Activated CD8-positive, alpha-beta T cell treated with anti-CD3 and anti-CD28 coated beads for 36 hours (primary cell): ENCODE results near the gene ABCC8. TPM values are rescaled to one million over a fixed set of nuclear protein-coding genes. Genes with fewer than 3 reads are reported as not detected.

Source experiments
- ATAC-seq: fragments of 200-7000 bp; cut with Tn5 transposase; one replicate; pipeline ENCODE4 v1.10.0; 2021; ENCODE audit warnings: mild to moderate bottlenecking, moderate library complexity
- CTCF ChIA-PET: fragments of 350-600 bp; sonication (Branson Sonifier 250); formaldehyde crosslinking; loops from one replicate; lab custom pipeline; 2021; ENCODE audit warnings: antibody characterized with exemption; lab: Charles Lee
- POLR2A ChIA-PET: fragments of 350-600 bp; sonication (Branson Sonifier 250); formaldehyde crosslinking; loops from one replicate; lab custom pipeline; 2021; ENCODE audit warnings: antibody characterized with exemption; lab: Charles Lee
- DNase-seq: peaks from one replicate; pipeline ENCODE4 v3.0.0-alpha.2; 2020
- H3K27ac Mint-ChIP-seq: one replicate; pipeline ENCODE4 v1.8.0; 2021; ENCODE audit warnings: mild to moderate bottlenecking, mixed read lengths
- H3K27me3 Mint-ChIP-seq: one replicate; pipeline ENCODE4 v1.8.0; 2021; ENCODE audit warnings: mixed read lengths
- H3K36me3 Mint-ChIP-seq: one replicate; pipeline ENCODE4 v1.8.0; 2021; ENCODE audit warnings: low read depth, mixed read lengths
- H3K4me1 Mint-ChIP-seq: one replicate; pipeline ENCODE4 v1.8.0; 2021; ENCODE audit warnings: low read depth, mixed read lengths
- H3K4me3 Mint-ChIP-seq: one replicate; pipeline ENCODE4 v1.8.0; 2021; ENCODE audit warnings: mild to moderate bottlenecking, moderate library complexity, mixed read lengths
- H3K9me3 Mint-ChIP-seq: one replicate; pipeline ENCODE4 v1.8.0; 2021; ENCODE audit warnings: mixed read lengths
- CTCF ChIP-seq: fragments of 200-600 bp; IDR thresholded peaks from one replicate; pipeline ENCODE4 v1.8.0; 2022; ENCODE audit warnings: antibody characterized with exemption, mild to moderate bottlenecking
- intact Hi-C: fragments of 100-400 bp; cut with micrococcal nuclease; formaldehyde crosslinking; loops from one replicate; pipeline ENCODE4 v1.10.0; 2022
- total RNA-seq, 2 experiments: library from RNA; stranded (reverse); gene quantifications; one replicate each; pipeline ENCODE4 v1.2.3, GENCODE V29; 2021

ABCC8 gene
- total RNA-seq, 2 experiments from 2014 or later = not detected

- DNase-seq (no peak), ATAC-seq (no peak)
- TF ChIP-seq CTCF = no peak
- H3K27me3 Mint-ChIP-seq = no peaks in the 10 kb centered on the region
- intact Hi-C loops = no loop called here
- no peaks in the 10 kb centered on the region for H3K9me3 Mint-ChIP-seq
- H3K36me3 Mint-ChIP-seq = no peaks in the 10 kb centered on the region
- ChIA-PET POLR2A (no interaction called here), CTCF (interaction anchor here (0.6 to 5.4 kb wide), 7 partner anchors 9 to 293 kb away, joined by 3 to 47 read pairs (median 4); no protein-coding TSS in a partner anchor)
- H3K27ac Mint-ChIP-seq = no peak overlapping the region
- H3K4me3 Mint-ChIP-seq = no peak overlapping the region
- no peaks in the 10 kb centered on the region for H3K4me1 Mint-ChIP-seq
Observed at GRCh38 chr11:17516551-17517150, 40.0 kb upstream of the ABCC8 start.

GRCh38 chr11:17515443-17516176 lies 39.0 kb upstream of the ABCC8 start:
- Mint-ChIP-seq H3K4me1 (no peaks in the 10 kb centered on the region), H3K27me3 (no peaks in the 10 kb centered on the region), H3K9me3 (no peaks in the 10 kb centered on the region), H3K4me3 (no peak overlapping the region), H3K27ac (no peak overlapping the region), H3K36me3 (no peaks in the 10 kb centered on the region)
- intact Hi-C loops = no loop called here
- ChIA-PET POLR2A (no interaction called here), CTCF (interaction anchor here (0.7 to 5.4 kb wide), 4 partner anchors 11 to 131 kb away, joined by 3 to 47 read pairs (median 7); no protein-coding TSS in a partner anchor)
- ATAC-seq (no peak), DNase-seq (no peak)
- no peak for TF ChIP-seq CTCF

- H3K9me3 Mint-ChIP-seq = no peaks in the 10 kb centered on the region
- DNase-seq (no peak), ATAC-seq (no peak)
- intact Hi-C loops = no loop called here
- H3K4me1 Mint-ChIP-seq = no peaks in the 10 kb centered on the region
- no peaks in the 10 kb centered on the region for H3K27me3 Mint-ChIP-seq
- TF ChIP-seq CTCF = no peak
- H3K27ac Mint-ChIP-seq = no peak overlapping the region
- POLR2A ChIA-PET = interaction anchor here (0.6 kb wide), 1 partner anchor 788 kb away, joined by 3 read pairs; no protein-coding TSS in a partner anchor
- H3K4me3 Mint-ChIP-seq = no peak overlapping the region
- H3K36me3 Mint-ChIP-seq = no peaks in the 10 kb centered on the region
- CTCF ChIA-PET = interaction anchor here (0.7 to 2.1 kb wide), 4 partner anchors 10 to 130 kb away, joined by 3 to 9 read pairs (median 4); partner anchors contain the start of gene KCNJ11
Observed at GRCh38 chr11:17514476-17514875, 37.8 kb upstream of the ABCC8 start.

GRCh38 chr11:17513853-17514252 lies 37.2 kb upstream of the ABCC8 start:
- no peak for TF ChIP-seq CTCF
- ChIA-PET POLR2A (no interaction called here), CTCF (interaction anchor here (0.7 to 2.1 kb wide), 6 partner anchors 9 to 130 kb away, joined by 3 to 9 read pairs (median 4); partner anchors contain the start of gene KCNJ11)
- intact Hi-C loops = no loop called here
- Mint-ChIP-seq H3K27me3 (peaks cover 3% of the 10 kb centered on the region), H3K27ac (no peak overlapping the region), H3K9me3 (no peaks in the 10 kb centered on the region), H3K36me3 (no peaks in the 10 kb centered on the region), H3K4me1 (no peaks in the 10 kb centered on the region), H3K4me3 (no peak overlapping the region)
- ATAC-seq (peak; percentile 62), DNase-seq (peak; percentile 11)

- Mint-ChIP-seq H3K27me3 (peaks cover 6% of the 10 kb centered on the region), H3K9me3 (no peaks in the 10 kb centered on the region), H3K36me3 (no peaks in the 10 kb centered on the region), H3K27ac (no peak overlapping the region), H3K4me3 (no peak overlapping the region), H3K4me1 (no peaks in the 10 kb centered on the region)
- intact Hi-C loops = no loop called here
- ChIA-PET POLR2A (no interaction called here), CTCF (interaction anchor here (1.1 to 2.5 kb wide), 2 partner anchors 16 to 128 kb away, joined by 4 to 10 read pairs; no protein-coding TSS in a partner anchor)
- TF ChIP-seq CTCF = no peak
- DNase-seq (no peak), ATAC-seq (no peak)
Observed at GRCh38 chr11:17512101-17512500, 35.5 kb upstream of the ABCC8 start.
